SK-N-SH treated with all-trans-retinoic acid at 6 μM for 48 hours (cell line): ENCODE data around the gene SIGLEC10.

ENCODE experiments used
- ATAC-seq: fragments of 200-7000 bp; cut with Tn5 transposase; 3 replicates; pipeline ENCODE4 v1.9.1; 2020; ENCODE audit warnings: mild to moderate bottlenecking, moderate library complexity
- ARNTL ChIP-seq: fragments of 450-650 bp; formaldehyde crosslinking; IDR thresholded peaks from 2 replicates; pipeline ENCODE4 v1.5.0; 2020; ENCODE audit warnings: low read depth, mild to moderate bottlenecking, moderate library complexity, borderline replicate concordance
- BACH2 ChIP-seq: fragments of 250-450 bp; sonication (Bioruptor Pico); IDR thresholded peaks from 2 replicates; pipeline ENCODE4 v1.9.0; 2021; ENCODE audit warnings: mild to moderate bottlenecking, borderline replicate concordance
- CSDC2 ChIP-seq: fragments of 250-450 bp; sonication (Bioruptor Pico); IDR thresholded peaks from 2 replicates; pipeline ENCODE4 v1.5.0; 2020; ENCODE audit warnings: mild to moderate bottlenecking, moderate library complexity
- ESRRG ChIP-seq: fragments of 250-450 bp; sonication (Bioruptor Pico); IDR thresholded peaks from 2 replicates; pipeline ENCODE4 v1.6.1; 2021; ENCODE audit warnings: mild to moderate bottlenecking
- GLIS3 ChIP-seq: fragments of 250-450 bp; sonication (Bioruptor Pico); IDR thresholded peaks from 2 replicates; pipeline ENCODE4 v1.5.0; 2020; ENCODE audit warnings: mild to moderate bottlenecking, moderate library complexity
- ISL1 ChIP-seq: fragments of 250-450 bp; sonication (Bioruptor Pico); IDR thresholded peaks from 2 replicates; pipeline ENCODE4 v2.1.2; 2022; ENCODE audit warnings: mild to moderate bottlenecking, moderate library complexity
- OSR1 ChIP-seq: fragments of 250-450 bp; sonication (Bioruptor Pico); IDR thresholded peaks from 2 replicates; pipeline ENCODE4 v1.8.0; 2022; ENCODE audit warnings: moderate library complexity, mild to moderate bottlenecking, inconsistent platforms
- PPARA ChIP-seq: fragments of 250-450 bp; sonication (Bioruptor Pico); IDR thresholded peaks from 2 replicates; pipeline ENCODE4 v1.5.0; 2020; ENCODE audit warnings: mild to moderate bottlenecking, borderline replicate concordance
- RARB ChIP-seq: fragments of 250-450 bp; sonication (Bioruptor Pico); IDR thresholded peaks from 2 replicates; pipeline ENCODE4 v1.8.0; 2021; ENCODE audit warnings: mild to moderate bottlenecking, moderate library complexity
- TOX ChIP-seq: fragments of 250-450 bp; sonication (Bioruptor Pico); IDR thresholded peaks from 2 replicates; pipeline ENCODE4 v1.8.0; 2021; ENCODE audit warnings: mild to moderate bottlenecking, moderate library complexity, borderline replicate concordance
- ZFP3 ChIP-seq: fragments of 250-450 bp; sonication (Bioruptor Pico); IDR thresholded peaks from 2 replicates; pipeline ENCODE4 v1.5.0; 2020; ENCODE audit warnings: mild to moderate bottlenecking, moderate library complexity
- ZFP30 ChIP-seq: fragments of 450-650 bp; formaldehyde crosslinking; IDR thresholded peaks from 2 replicates; pipeline ENCODE4 v1.5.0; 2022; ENCODE audit warnings: mild to moderate bottlenecking, moderate library complexity
- ZNF565 ChIP-seq: fragments of 450-650 bp; formaldehyde crosslinking; conservative IDR thresholded peaks from 2 replicates; pipeline ENCODE4 v1.5.0; 2020; ENCODE audit warnings: low read depth, mild to moderate bottlenecking, moderate library complexity
- ZNF70 ChIP-seq: fragments of 450-650 bp; formaldehyde crosslinking; IDR thresholded peaks from 2 replicates; pipeline ENCODE4 v1.5.0; 2020; ENCODE audit warnings: mild to moderate bottlenecking, moderate library complexity
- ZNF8 ChIP-seq: fragments of 450-650 bp; formaldehyde crosslinking; IDR thresholded peaks from 2 replicates; pipeline ENCODE4 v1.5.0; 2020; ENCODE audit warnings: mild to moderate bottlenecking, moderate library complexity
- TF ChIP-seq, protein P1 (sequence below): fragments of 250-450 bp; sonication (Bioruptor Pico); IDR thresholded peaks from 2 replicates; pipeline ENCODE4 v1.5.0; 2020; ENCODE audit warnings: mild to moderate bottlenecking, moderate library complexity
- TF ChIP-seq, protein P2 (sequence below): fragments of 250-450 bp; sonication (Bioruptor Pico); IDR thresholded peaks from 2 replicates; pipeline ENCODE4 v1.5.1; 2020; ENCODE audit warnings: low read depth, mild to moderate bottlenecking, moderate library complexity
- TF ChIP-seq, protein P3 (sequence below): fragments of 250-450 bp; sonication (Bioruptor Pico); IDR thresholded peaks from 2 replicates; pipeline ENCODE4 v1.8.0; 2020; ENCODE audit warnings: mild to moderate bottlenecking, moderate library complexity, borderline replicate concordance
- TF ChIP-seq, protein P4 (sequence below): fragments of 250-450 bp; sonication (Bioruptor Pico); IDR thresholded peaks from 2 replicates; pipeline ENCODE4 v1.8.0; 2021; ENCODE audit warnings: low read depth, mild to moderate bottlenecking, moderate library complexity, borderline replicate concordance
- TF ChIP-seq, protein P5 (sequence below): fragments of 250-450 bp; sonication (Bioruptor Pico); IDR thresholded peaks from 2 replicates; pipeline ENCODE4 v1.5.1; 2021; ENCODE audit warnings: mild to moderate bottlenecking, moderate library complexity

Gene SIGLEC10

DNA sequence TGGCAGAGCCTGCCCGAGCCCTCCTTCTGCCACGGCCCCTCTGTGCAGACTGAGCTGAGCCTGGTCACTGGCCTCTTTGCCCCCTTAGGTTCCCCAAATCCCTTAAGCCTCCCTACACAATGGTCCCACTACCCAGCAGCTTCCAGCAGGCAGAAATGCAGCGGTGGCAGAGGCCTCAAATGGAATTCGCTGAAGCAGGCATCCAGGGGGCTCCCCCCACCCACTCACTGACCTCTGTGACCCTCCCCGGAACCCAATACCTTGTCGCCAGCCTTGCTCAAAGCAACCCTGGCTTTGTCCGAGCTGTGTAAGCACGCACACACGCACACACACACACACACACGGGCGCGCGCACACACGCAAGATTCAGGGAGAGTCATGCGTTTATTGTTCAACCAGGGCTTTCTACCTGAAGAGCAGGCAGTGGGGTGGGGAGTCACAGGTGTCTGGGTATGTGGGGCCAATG lies 29.5 kb downstream of the SIGLEC10 start, which contains the start of gene LIM2:
LIM2 (minus strand) TSS at position 51 of the 466 bp plus-strand sequence. CDS start 531 bp downstream, outside the sequence.
- TF ChIP-seq, protein P1, sequence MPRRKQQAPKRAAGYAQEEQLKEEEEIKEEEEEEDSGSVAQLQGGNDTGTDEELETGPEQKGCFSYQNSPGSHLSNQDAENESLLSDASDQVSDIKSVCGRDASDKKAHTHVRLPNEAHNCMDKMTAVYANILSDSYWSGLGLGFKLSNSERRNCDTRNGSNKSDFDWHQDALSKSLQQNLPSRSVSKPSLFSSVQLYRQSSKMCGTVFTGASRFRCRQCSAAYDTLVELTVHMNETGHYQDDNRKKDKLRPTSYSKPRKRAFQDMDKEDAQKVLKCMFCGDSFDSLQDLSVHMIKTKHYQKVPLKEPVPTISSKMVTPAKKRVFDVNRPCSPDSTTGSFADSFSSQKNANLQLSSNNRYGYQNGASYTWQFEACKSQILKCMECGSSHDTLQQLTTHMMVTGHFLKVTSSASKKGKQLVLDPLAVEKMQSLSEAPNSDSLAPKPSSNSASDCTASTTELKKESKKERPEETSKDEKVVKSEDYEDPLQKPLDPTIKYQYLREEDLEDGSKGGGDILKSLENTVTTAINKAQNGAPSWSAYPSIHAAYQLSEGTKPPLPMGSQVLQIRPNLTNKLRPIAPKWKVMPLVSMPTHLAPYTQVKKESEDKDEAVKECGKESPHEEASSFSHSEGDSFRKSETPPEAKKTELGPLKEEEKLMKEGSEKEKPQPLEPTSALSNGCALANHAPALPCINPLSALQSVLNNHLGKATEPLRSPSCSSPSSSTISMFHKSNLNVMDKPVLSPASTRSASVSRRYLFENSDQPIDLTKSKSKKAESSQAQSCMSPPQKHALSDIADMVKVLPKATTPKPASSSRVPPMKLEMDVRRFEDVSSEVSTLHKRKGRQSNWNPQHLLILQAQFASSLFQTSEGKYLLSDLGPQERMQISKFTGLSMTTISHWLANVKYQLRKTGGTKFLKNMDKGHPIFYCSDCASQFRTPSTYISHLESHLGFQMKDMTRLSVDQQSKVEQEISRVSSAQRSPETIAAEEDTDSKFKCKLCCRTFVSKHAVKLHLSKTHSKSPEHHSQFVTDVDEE = no peak
- TF ChIP-seq ZFP3 (CRISPR knock-in tag) (no peak), ZNF565 (CRISPR knock-in tag) (no peak), ISL1 (no peak), RARB (CRISPR knock-in tag) (no peak), BACH2 (CRISPR knock-in tag) (no peak), ZFP30 (CRISPR knock-in tag) (no peak), ZNF70 (CRISPR knock-in tag) (no peak), ESRRG (no peak)
- TF ChIP-seq, protein P2, sequence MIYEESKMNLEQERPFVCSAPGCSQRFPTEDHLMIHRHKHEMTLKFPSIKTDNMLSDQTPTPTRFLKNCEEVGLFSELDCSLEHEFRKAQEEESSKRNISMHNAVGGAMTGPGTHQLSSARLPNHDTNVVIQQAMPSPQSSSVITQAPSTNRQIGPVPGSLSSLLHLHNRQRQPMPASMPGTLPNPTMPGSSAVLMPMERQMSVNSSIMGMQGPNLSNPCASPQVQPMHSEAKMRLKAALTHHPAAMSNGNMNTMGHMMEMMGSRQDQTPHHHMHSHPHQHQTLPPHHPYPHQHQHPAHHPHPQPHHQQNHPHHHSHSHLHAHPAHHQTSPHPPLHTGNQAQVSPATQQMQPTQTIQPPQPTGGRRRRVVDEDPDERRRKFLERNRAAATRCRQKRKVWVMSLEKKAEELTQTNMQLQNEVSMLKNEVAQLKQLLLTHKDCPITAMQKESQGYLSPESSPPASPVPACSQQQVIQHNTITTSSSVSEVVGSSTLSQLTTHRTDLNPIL (CRISPR knock-in tag) = no peak
- TF ChIP-seq, protein P3, sequence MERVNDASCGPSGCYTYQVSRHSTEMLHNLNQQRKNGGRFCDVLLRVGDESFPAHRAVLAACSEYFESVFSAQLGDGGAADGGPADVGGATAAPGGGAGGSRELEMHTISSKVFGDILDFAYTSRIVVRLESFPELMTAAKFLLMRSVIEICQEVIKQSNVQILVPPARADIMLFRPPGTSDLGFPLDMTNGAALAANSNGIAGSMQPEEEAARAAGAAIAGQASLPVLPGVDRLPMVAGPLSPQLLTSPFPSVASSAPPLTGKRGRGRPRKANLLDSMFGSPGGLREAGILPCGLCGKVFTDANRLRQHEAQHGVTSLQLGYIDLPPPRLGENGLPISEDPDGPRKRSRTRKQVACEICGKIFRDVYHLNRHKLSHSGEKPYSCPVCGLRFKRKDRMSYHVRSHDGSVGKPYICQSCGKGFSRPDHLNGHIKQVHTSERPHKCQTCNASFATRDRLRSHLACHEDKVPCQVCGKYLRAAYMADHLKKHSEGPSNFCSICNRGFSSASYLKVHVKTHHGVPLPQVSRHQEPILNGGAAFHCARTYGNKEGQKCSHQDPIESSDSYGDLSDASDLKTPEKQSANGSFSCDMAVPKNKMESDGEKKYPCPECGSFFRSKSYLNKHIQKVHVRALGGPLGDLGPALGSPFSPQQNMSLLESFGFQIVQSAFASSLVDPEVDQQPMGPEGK (CRISPR knock-in tag) = no peak
- ATAC-seq = no peak

DNA sequence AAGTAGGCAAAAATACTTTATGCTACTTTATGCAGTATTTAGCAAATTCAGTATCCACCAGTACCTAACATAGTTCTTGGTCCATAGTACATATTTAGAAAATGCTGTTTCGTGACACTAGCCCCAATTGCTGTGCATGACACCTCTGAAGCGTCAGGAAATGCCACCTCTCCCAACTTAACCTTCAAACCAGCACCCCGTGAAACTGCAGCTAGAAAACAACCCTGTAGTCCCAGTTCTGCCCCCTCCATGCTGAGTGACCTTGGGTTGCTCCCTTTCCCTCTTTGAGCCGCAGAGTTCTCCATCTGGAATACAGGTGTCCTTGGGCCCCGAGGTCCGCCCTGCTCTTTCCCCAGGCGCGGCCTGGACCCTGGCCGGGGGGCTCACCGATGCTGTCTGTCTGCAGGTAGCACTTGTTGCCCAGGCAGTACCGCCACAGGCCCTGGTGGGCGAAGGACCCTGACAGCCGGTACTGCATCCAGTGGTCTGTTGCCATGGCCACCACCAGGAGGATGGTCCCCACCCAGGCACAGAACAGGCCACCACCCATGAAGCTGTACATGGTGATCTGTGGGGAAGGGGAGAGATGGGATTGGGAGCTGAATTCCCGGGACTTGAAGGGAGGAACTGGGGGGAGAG lies 30.4 kb downstream of the SIGLEC10 start:
- TF ChIP-seq PPARA (CRISPR knock-in tag) (no peak), BACH2 (CRISPR knock-in tag) (no peak), ISL1 (no peak), ZNF70 (CRISPR knock-in tag) (no peak), GLIS3 (CRISPR knock-in tag) (no peak), RARB (CRISPR knock-in tag) (no peak), OSR1 (CRISPR knock-in tag) (no peak), TOX (CRISPR knock-in tag) (no peak), CSDC2 (CRISPR knock-in tag) (no peak), ESRRG (no peak), ZNF565 (CRISPR knock-in tag) (no peak), ZNF8 (CRISPR knock-in tag) (no peak), ZFP30 (CRISPR knock-in tag) (no peak), ARNTL (CRISPR knock-in tag) (no peak)
- TF ChIP-seq, protein P4, sequence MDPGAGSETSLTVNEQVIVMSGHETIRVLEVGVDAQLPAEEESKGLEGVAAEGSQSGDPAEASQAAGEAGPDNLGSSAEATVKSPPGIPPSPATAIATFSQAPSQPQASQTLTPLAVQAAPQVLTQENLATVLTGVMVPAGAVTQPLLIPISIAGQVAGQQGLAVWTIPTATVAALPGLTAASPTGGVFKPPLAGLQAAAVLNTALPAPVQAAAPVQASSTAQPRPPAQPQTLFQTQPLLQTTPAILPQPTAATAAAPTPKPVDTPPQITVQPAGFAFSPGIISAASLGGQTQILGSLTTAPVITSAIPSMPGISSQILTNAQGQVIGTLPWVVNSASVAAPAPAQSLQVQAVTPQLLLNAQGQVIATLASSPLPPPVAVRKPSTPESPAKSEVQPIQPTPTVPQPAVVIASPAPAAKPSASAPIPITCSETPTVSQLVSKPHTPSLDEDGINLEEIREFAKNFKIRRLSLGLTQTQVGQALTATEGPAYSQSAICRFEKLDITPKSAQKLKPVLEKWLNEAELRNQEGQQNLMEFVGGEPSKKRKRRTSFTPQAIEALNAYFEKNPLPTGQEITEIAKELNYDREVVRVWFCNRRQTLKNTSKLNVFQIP = no peak
- TF ChIP-seq, protein P1 = no peak
- TF ChIP-seq, protein P5, sequence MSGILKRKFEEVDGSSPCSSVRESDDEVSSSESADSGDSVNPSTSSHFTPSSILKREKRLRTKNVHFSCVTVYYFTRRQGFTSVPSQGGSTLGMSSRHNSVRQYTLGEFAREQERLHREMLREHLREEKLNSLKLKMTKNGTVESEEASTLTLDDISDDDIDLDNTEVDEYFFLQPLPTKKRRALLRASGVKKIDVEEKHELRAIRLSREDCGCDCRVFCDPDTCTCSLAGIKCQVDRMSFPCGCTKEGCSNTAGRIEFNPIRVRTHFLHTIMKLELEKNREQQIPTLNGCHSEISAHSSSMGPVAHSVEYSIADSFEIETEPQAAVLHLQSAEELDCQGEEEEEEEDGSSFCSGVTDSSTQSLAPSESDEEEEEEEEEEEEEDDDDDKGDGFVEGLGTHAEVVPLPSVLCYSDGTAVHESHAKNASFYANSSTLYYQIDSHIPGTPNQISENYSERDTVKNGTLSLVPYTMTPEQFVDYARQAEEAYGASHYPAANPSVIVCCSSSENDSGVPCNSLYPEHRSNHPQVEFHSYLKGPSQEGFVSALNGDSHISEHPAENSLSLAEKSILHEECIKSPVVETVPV (CRISPR knock-in tag) = no peak
- TF ChIP-seq, protein P3 (CRISPR knock-in tag) = no peak
- TF ChIP-seq, protein P2 (CRISPR knock-in tag) = no peak
- no peak for ATAC-seq
